Parathyroid adenoma (tissue), 2 donors: ENCODE measurements around the gene BANP.
"Not testable (repeated sequence)": the region's sequence is repeated elsewhere in the genome, so short reads cannot be mapped to it uniquely, and the experiment has no call there.

Experiments
- H2AFZ ChIP-seq: fragments of 300-600 bp; sonication (generic); one replicate; pipeline ENCODE4 v1.7.0; 2017; ENCODE audit warnings: antibody characterized with exemption, mild to moderate bottlenecking
- H3K27ac ChIP-seq: fragments of 300-600 bp; sonication (generic); one replicate; pipeline ENCODE4 v1.7.0; 2017
- H3K27me3 ChIP-seq: fragments of 300-600 bp; sonication (generic); one replicate; pipeline ENCODE4 v1.7.0; 2017; ENCODE audit warnings: low read length; ENCODE audit not compliant: control insufficient read depth, insufficient read depth
- H3K36me3 ChIP-seq: fragments of 300-600 bp; sonication (generic); one replicate; pipeline ENCODE4 v1.7.0; 2017; ENCODE audit warnings: low read length; ENCODE audit not compliant: control insufficient read depth, insufficient read depth
- H3K4me1 ChIP-seq: fragments of 300-600 bp; sonication (generic); one replicate; pipeline ENCODE4 v1.7.0; 2017; ENCODE audit warnings: control low read depth
- H3K4me2 ChIP-seq: fragments of 300-600 bp; sonication (generic); one replicate; pipeline ENCODE4 v1.7.0; 2017; ENCODE audit warnings: low read length
- H3K4me3 ChIP-seq: fragments of 300-600 bp; sonication (generic); one replicate; pipeline ENCODE4 v1.7.0; 2017; ENCODE audit warnings: low read depth, low read length
- H3K79me2 ChIP-seq: fragments of 300-600 bp; sonication (generic); one replicate; pipeline ENCODE4 v1.7.0; 2017; ENCODE audit warnings: control low read depth
- H3K9ac ChIP-seq: fragments of 300-600 bp; sonication (generic); one replicate; pipeline ENCODE4 v1.7.0; 2017; ENCODE audit warnings: mild to moderate bottlenecking
- H3K9me3 ChIP-seq: fragments of 300-600 bp; sonication (generic); one replicate; pipeline ENCODE4 v1.7.0; 2017; ENCODE audit warnings: low read length; ENCODE audit not compliant: control insufficient read depth
- CTCF ChIP-seq: fragments of 300-600 bp; sonication (generic); IDR thresholded peaks from one replicate; pipeline ENCODE4 v1.7.0; 2017; ENCODE audit warnings: antibody characterized with exemption, mild to moderate bottlenecking
- donor health status: primary hyperparathyroidism.

The BANP gene

GRCh38 chr16:88034770-88035169 is 83.5 kb downstream of the BANP start:
- no peaks in the 10 kb centered on the region for H3K27me3 ChIP-seq

DNA sequence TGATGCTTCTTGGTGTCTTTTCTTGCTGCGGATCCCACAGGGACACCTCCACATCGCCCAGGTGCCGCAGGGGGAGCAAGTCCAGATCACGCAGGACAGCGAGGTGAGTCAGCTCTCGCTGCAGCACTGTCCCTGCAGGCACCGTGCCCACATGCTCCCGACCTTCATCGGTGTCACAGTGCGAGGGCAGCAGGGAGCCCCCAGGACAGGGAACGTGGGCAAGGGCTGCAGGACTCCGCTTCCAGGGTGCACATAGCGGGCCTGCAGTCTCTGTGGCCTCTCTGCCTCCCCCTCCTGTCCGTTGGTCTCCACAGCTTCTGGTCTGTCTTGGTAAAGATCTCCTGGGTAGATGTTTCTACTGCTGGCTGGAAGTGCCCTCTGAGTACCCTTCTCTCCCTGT is 84.1 kb downstream of the BANP start:
- H2AFZ ChIP-seq: no peak overlapping the region
- H3K79me2 ChIP-seq: no peaks in the 10 kb centered on the region
- H3K9ac ChIP-seq: no peak overlapping the region
- H3K27ac ChIP-seq: no peak overlapping the region
- H3K4me3 ChIP-seq: no peak overlapping the region
- no peak for TF ChIP-seq CTCF
- H3K4me2 ChIP-seq: no peak overlapping the region
- no peaks in the 10 kb centered on the region for H3K9me3 ChIP-seq
- no peaks in the 10 kb centered on the region for H3K36me3 ChIP-seq
- H3K27me3 ChIP-seq: no peaks in the 10 kb centered on the region
- H3K4me1 ChIP-seq: no peaks in the 10 kb centered on the region

More at GRCh38 chr16:88034770-88035169, 83.5 kb downstream of the BANP start:
- Histone ChIP-seq H3K4me1 (no peaks in the 10 kb centered on the region), H3K4me3 (no peak overlapping the region), H3K79me2 (no peaks in the 10 kb centered on the region), H3K9me3 (no peaks in the 10 kb centered on the region), H3K36me3 (no peaks in the 10 kb centered on the region), H2AFZ (no peak overlapping the region), H3K27ac (no peak overlapping the region), H3K4me2 (no peak overlapping the region), H3K9ac (no peak overlapping the region)
- TF ChIP-seq CTCF: no peak

DNA sequence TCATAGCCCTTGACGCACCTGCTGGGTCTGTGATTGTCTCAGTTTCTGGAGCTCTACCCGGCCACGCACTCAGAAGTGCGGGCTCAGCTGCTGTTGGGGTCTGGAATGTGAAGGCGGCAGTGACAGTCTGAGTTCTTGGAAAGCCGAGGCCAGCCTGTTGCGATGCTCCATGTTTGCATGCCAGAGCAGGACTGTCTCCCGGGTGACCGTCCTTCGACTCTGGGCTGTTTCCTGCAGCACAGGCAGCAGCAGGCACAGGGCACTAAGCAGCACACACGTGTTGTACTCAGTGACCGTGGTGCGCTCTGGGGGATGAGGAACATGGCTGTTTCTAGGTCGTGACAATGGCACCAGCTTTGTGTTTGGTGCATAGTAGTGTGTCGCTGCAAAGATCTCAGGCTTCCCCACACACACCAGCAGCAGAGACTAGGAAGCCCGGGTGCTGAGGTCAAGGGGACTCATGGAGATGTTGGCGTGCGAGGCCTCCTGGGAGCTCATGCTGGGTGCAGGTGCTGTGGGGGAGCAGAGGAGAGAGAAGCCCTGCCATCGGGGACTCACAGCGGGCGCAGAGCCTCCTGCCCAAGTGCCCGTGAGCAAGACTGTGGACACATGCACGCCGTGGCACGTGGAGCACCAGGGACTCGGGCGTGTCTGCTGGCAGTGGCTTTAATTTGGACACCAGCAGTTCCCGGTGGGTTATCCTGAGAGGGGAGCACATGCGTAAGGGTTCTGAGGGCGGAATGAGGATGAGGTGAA is 84.8 kb downstream of the BANP start:
- not testable (repeated sequence) for H3K36me3 ChIP-seq, H3K27me3 ChIP-seq, H3K79me2 ChIP-seq, H3K4me1 ChIP-seq, H3K9ac ChIP-seq, H3K4me3 ChIP-seq, H3K4me2 ChIP-seq, H3K27ac ChIP-seq, H2AFZ ChIP-seq, H3K9me3 ChIP-seq

DNA sequence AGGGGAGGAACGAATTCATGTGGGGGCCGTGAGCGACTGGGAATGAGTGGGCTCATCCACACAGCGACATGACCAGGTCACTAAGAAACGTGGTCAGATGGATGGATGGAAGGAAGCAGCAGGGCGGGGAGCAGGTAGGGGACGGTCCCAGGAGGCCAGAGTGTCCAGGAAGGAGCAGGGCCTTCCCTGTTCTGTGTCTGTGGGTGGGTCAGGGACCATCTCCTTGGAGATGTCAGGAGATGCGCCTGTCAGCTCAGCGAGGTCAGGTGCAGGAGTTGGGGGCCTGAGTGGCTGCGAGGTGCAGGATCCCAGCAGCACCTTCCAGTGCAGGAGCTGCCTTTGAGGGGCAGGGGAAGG is 85.4 kb downstream of the BANP start:
- H3K36me3 ChIP-seq, H3K9me3 ChIP-seq, H3K4me2 ChIP-seq, H2AFZ ChIP-seq, H3K79me2 ChIP-seq, H3K9ac ChIP-seq, H3K27ac ChIP-seq, H3K4me1 ChIP-seq, H3K27me3 ChIP-seq, H3K4me3 ChIP-seq: not testable (repeated sequence)

GRCh38 chr16:88037359-88037758 is 86.1 kb downstream of the BANP start:
- H3K79me2 ChIP-seq, H3K36me3 ChIP-seq, H3K27ac ChIP-seq, H2AFZ ChIP-seq, H3K27me3 ChIP-seq, H3K9me3 ChIP-seq, H3K4me2 ChIP-seq, H3K4me1 ChIP-seq, H3K9ac ChIP-seq, H3K4me3 ChIP-seq: not testable (repeated sequence)

DNA sequence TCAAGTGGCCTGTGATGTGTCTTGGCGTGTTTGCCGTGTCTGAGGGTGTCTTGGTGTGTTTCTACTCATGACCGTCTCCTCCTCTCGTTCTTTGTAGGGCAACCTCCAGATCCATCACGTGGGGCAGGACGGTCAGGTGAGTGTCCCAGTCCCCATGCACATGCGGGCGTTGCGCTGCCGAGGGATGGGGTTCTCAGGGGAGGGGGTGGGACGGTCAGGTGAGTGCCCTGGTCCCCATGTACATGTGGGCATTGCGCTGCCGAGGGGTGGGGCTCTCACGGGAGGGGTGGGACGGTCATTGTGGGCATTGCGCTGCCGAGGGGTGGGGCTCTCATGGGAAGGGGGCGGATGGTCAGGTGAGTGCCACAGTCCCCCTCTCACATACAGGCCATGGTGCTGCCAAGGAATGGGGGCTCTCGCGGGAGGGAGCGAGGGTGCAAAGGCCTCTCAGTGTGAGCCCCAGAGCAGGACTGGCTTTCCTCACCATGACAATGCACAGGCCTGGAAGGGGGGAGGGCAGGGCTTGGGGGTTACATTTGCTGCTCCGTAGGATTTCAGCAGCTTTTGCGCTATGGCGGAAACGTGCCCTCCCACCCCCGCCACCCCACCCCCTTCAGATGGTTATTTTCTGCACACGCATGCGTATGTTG is 86.8 kb downstream of the BANP start:
- not testable (repeated sequence) for H3K27ac ChIP-seq, H3K4me2 ChIP-seq, H3K4me3 ChIP-seq, H3K9me3 ChIP-seq, H3K4me1 ChIP-seq, H2AFZ ChIP-seq, H3K27me3 ChIP-seq, H3K79me2 ChIP-seq, H3K9ac ChIP-seq, H3K36me3 ChIP-seq

DNA sequence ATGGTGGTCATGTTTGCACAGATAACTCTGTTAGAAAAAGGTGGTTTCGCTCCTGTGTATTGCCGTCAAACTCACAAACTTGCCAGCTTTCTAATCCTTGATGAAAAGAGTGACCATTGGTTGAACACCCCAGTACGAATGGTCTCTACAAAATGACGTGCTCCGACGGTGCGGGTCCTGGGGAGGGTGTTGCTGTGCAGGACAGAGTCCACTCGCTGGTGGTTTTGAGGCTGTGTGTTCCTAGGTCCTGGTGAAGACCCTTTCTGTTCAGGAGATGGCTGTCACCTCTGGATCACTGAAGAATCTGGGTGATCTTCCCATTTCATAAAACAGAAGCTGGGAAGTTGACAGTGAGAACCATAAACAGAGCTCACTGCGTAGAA is 87.3 kb downstream of the BANP start:
- not testable (repeated sequence) for H3K9me3 ChIP-seq, H3K27ac ChIP-seq, H3K4me2 ChIP-seq, H3K4me1 ChIP-seq, H3K4me3 ChIP-seq, H3K27me3 ChIP-seq, H2AFZ ChIP-seq, H3K9ac ChIP-seq, H3K79me2 ChIP-seq, H3K36me3 ChIP-seq
